Measurements from ENCODE around the gene THSD7B. TPM values are rescaled to one million over a fixed set of nuclear protein-coding genes. Genes with fewer than 3 reads are reported as not detected.

Gene THSD7B
- total and polyA plus RNA-seq, 10 donors = 0.02 to 0.17 (median 0.09) TPM; not detected in 7

DNA sequence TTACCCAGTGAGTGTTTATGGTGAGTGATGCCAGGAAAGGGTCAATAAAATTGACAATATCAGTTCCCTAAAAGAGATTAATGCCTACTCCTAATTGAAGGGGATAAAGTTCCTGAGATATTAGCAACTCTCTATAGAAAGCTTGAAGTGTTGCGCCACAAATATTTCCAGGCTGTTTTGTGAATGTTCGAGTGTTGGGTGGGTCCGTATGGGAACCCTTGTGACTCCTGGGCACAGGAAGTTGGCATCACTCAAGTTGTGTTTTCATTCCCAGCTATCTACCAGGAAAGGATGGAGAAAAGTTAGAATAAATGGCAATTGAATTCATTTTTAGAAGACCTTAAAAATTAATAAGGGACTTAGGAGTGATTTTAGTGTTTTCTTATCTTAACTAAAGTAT, 472.7 kb downstream of the THSD7B start:
- Histone ChIP-seq H3K27ac (no peak overlapping the region), H3K27me3 (replicated peaks in 1 of 7) (no peaks in the 10 kb centered on the region), H3K9me3 (no peaks in the 10 kb centered on the region), H3K4me3 (no peak overlapping the region), H3K4me1 (no peaks in the 10 kb centered on the region), H3K36me3 (no peaks in the 10 kb centered on the region)
- 80 to 89% (median 85%) methylated on average over 3 of the region's 3 CpGs for WGBS, 5 donors
- no peak for DNase-seq
- intact Hi-C loops (cut with DNase I; ENCODE audit: low total_unique reads) = no loop called here
- TF ChIP-seq, protein P1, sequence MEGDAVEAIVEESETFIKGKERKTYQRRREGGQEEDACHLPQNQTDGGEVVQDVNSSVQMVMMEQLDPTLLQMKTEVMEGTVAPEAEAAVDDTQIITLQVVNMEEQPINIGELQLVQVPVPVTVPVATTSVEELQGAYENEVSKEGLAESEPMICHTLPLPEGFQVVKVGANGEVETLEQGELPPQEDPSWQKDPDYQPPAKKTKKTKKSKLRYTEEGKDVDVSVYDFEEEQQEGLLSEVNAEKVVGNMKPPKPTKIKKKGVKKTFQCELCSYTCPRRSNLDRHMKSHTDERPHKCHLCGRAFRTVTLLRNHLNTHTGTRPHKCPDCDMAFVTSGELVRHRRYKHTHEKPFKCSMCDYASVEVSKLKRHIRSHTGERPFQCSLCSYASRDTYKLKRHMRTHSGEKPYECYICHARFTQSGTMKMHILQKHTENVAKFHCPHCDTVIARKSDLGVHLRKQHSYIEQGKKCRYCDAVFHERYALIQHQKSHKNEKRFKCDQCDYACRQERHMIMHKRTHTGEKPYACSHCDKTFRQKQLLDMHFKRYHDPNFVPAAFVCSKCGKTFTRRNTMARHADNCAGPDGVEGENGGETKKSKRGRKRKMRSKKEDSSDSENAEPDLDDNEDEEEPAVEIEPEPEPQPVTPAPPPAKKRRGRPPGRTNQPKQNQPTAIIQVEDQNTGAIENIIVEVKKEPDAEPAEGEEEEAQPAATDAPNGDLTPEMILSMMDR (IDR thresholded peaks at IDR 0.05 in 8 of 11, conservative IDR thresholded peaks at IDR 0.05 in 3 of 11) = no peak
- no peak for TF ChIP-seq POLR2A (IDR thresholded peaks at IDR 0.05)
- TF ChIP-seq POLR2AphosphoS5 (IDR thresholded peaks at IDR 0.05) = no peak

DNA sequence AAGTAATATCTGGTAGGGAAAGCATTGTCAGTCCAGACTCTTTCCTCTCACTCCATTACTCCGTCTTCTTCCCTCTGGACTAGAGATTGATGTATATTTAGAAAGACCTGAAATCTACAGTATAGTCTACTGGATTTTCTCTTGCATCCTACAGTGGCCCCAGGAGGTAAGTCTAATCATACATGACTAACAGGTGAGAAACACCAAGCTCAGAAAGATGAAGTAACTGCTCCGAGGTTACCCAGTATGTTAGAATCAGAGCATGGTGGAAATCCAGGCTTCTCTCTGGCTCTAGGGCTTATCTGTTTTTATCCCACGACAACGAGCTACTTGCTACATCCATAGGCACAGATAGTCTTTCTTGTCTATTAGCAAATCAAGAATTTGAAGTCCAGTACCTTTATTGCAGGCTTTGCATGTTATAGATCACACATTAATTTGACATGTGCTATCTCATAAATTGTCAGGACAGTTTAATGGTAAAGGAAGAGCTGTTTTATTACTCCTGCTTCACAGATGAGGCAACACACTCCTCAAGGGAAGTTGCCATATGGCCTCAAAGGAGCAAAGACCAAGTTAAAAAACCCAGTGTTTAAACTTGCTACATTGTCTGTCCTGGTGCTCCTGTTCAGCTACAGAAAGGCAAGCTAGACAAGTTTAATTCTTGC, 484.3 kb downstream of the THSD7B start:
- Histone ChIP-seq H3K9me3 (no peaks in the 10 kb centered on the region), H3K27ac (no peak overlapping the region), H3K36me3 (no peaks in the 10 kb centered on the region), H3K4me3 (no peak overlapping the region), H3K4me1 (no peaks in the 10 kb centered on the region), H3K27me3 (replicated peaks in 1 of 7) (no peaks in the 10 kb centered on the region)
- intact Hi-C loops (cut with DNase I; ENCODE audit: low total_unique reads) = no loop called here
- 61 to 75% (median 68%) methylated on average over 4 of the region's 4 CpGs for WGBS, 5 donors
- TF ChIP-seq, protein P1 (IDR thresholded peaks at IDR 0.05 in 8 of 11, conservative IDR thresholded peaks at IDR 0.05 in 3 of 11) = no peak
- TF ChIP-seq POLR2AphosphoS5 (IDR thresholded peaks at IDR 0.05) = no peak
- no peak for DNase-seq

- Histone ChIP-seq H3K4me3 (no peak overlapping the region), H3K9me3 (no peaks in the 10 kb centered on the region), H3K36me3 (no peaks in the 10 kb centered on the region), H3K27me3 (replicated peaks in 1 of 7) (no peaks in the 10 kb centered on the region), H3K4me1 (no peaks in the 10 kb centered on the region), H3K27ac (no peak overlapping the region)
- 80 to 95% (median 89%) methylated on average over 3 of the region's 3 CpGs for WGBS, 5 donors
- TF ChIP-seq POLR2A (IDR thresholded peaks at IDR 0.05) (no peak), POLR2AphosphoS5 (IDR thresholded peaks at IDR 0.05) (no peak)
- TF ChIP-seq, protein P1 (IDR thresholded peaks at IDR 0.05 in 8 of 11, conservative IDR thresholded peaks at IDR 0.05 in 3 of 11) = no peak
- DNase-seq = no peak
- intact Hi-C loops (cut with DNase I; ENCODE audit: low total_unique reads) = no loop called here
Observed at GRCh38 chr2:137250401-137250800, 485.1 kb downstream of the THSD7B start.

- 64 to 81% (median 76%) methylated on average over 3 of the region's 3 CpGs for WGBS, 5 donors
- Histone ChIP-seq H3K27ac (no peak overlapping the region), H3K4me1 (no peaks in the 10 kb centered on the region), H3K27me3 (replicated peaks in 1 of 7) (no peaks in the 10 kb centered on the region), H3K4me3 (no peak overlapping the region), H3K36me3 (no peaks in the 10 kb centered on the region), H3K9me3 (no peaks in the 10 kb centered on the region)
- intact Hi-C loops (cut with DNase I; ENCODE audit: low total_unique reads) = no loop called here
- no peak for DNase-seq
- TF ChIP-seq POLR2AphosphoS5 (IDR thresholded peaks at IDR 0.05) (no peak), POLR2A (IDR thresholded peaks at IDR 0.05) (no peak)
- TF ChIP-seq, protein P1 (IDR thresholded peaks at IDR 0.05 in 8 of 11, conservative IDR thresholded peaks at IDR 0.05 in 3 of 11) = no peak
Observed at GRCh38 chr2:137251045-137251444, 485.7 kb downstream of the THSD7B start.

All from spleen (tissue), 11 donors.